ENCODE measurements around the gene KLHL40. TPM values are rescaled to one million over a fixed set of nuclear protein-coding genes. Genes with fewer than 3 reads are reported as not detected.

The KLHL40 gene
- total RNA-seq, 1 experiment from 2014 or later, result not detected

- Mint-ChIP-seq H3K36me3 (ENCODE audit: insufficient read depth in 1 of 3, low read depth in 3 of 3) (no peaks in the 10 kb centered on the region; a peak in 1 of 7 replicates), H3K4me1 (peaks cover 0 to 8% of the 10 kb centered on the region in 2 experiments; a peak in 3 of 4 replicates), H3K27me3 (ENCODE audit: low read depth) (peaks cover 7% of the 10 kb centered on the region), H3K27ac (no peak overlapping the region), H3K9me3 (peaks cover 0 to 2% of the 10 kb centered on the region in 2 experiments; a peak in 2 of 5 replicates), H3K4me3 (no peak overlapping the region)
- Histone ChIP-seq H3K23ac (ENCODE audit: insufficient read length, low read depth, low read length) (no peak overlapping the region), H2AFZ (ENCODE audit: low read length) (no peak overlapping the region), H3K14ac (ENCODE audit: insufficient read depth, low read length) (no peak overlapping the region), H2BK20ac (ENCODE audit: low read depth, low read length, poor library complexity, severe bottlenecking) (no peak overlapping the region), H3T11ph (ENCODE audit: low read length) (no peak overlapping the region), H3K23me2 (ENCODE audit: insufficient read length, low read depth, low read length, poor library complexity, severe bottlenecking) (no peaks in the 10 kb centered on the region), H4K5ac (ENCODE audit: insufficient read length, low read depth, low read length) (no peak overlapping the region), H2BK12ac (ENCODE audit: insufficient read length, low read depth, low read length) (no peak overlapping the region), H4K20me1 (ENCODE audit: control insufficient read depth, insufficient read depth, insufficient read length) (no peaks in the 10 kb centered on the region), H3K9me3 (ENCODE audit: control insufficient read depth, low read depth, low read length) (no peaks in the 10 kb centered on the region), H3K27me3 (ENCODE audit: insufficient read depth, low read length) (no peaks in the 10 kb centered on the region), H2AK5ac (ENCODE audit: insufficient read length, low read length) (no peak overlapping the region), H3K79me2 (ENCODE audit: insufficient read depth, low read length) (no peaks in the 10 kb centered on the region), H3K4me2 (ENCODE audit: insufficient read depth, insufficient read length, low read length) (no peak overlapping the region), H3K18ac (ENCODE audit: insufficient read length, low read depth, low read length) (no peak overlapping the region), H2BK15ac (ENCODE audit: low read depth, low read length) (no peak overlapping the region), H4K8ac (replicated peaks; ENCODE audit: insufficient read length, low read depth, low read length) (no peak overlapping the region), H3K4me1 (ENCODE audit: insufficient read depth, low read length) (no peaks in the 10 kb centered on the region), H3K9ac (ENCODE audit: extremely low read depth, insufficient read length, low read length) (no peak overlapping the region), H3K27ac (ENCODE audit: insufficient read length, low read depth, low read length) (no peak overlapping the region), H3K79me1 (ENCODE audit: insufficient read depth, low read depth, low read length, poor library complexity, severe bottlenecking) (no peaks in the 10 kb centered on the region), H3K56ac (ENCODE audit: insufficient read length, low read depth, low read length) (no peak overlapping the region), H2BK5ac (ENCODE audit: insufficient read length, low read length) (no peak overlapping the region), H3K4ac (ENCODE audit: low read depth, low read length) (no peak overlapping the region), H4K91ac (ENCODE audit: insufficient read length, low read depth, low read length) (no peak overlapping the region), H2BK120ac (ENCODE audit: low read depth, low read length, poor library complexity, severe bottlenecking) (no peak overlapping the region)
- no peak for TF ChIP-seq CTCF (conservative IDR thresholded peaks at IDR 0.05)
- 100% methylated on average over 2 of the region's 4 CpGs for WGBS (ENCODE audit: extremely low coverage, insufficient read length, low lambda C conversion rate)
- DNase-seq, result no peak
These were observed 34.8 kb downstream of the KLHL40 start for GRCh38 chr3:42720126-42720525.

Measured in H9 (cell line).